Measurements from ENCODE around the gene RASGRF2.

The RASGRF2 gene

GRCh38 chr5:81161012-81161601, 200.9 kb downstream of the RASGRF2 start:
- Histone ChIP-seq H3K4me1 (ENCODE audit: insufficient read depth, low read length, poor library complexity, severe bottlenecking) (no peaks in the 10 kb centered on the region), H3K4me2 (ENCODE audit: low read depth, low read length, poor library complexity, severe bottlenecking) (no peak overlapping the region), H3K79me2 (ENCODE audit: insufficient read depth, low read length) (no peaks in the 10 kb centered on the region), H2AFZ (ENCODE audit: low read length) (no peak overlapping the region), H3K27me3 (ENCODE audit: insufficient read depth, low read length, poor library complexity, severe bottlenecking) (no peaks in the 10 kb centered on the region), H3K4me3 (ENCODE audit: low read length, poor library complexity, severe bottlenecking) (no peak overlapping the region), H3F3A (ENCODE audit: low read depth) (no peaks in the 10 kb centered on the region), H3K9me2 (replicated peaks; ENCODE audit: low read depth, low read length) (no peaks in the 10 kb centered on the region), H3K36me3 (ENCODE audit: insufficient read depth, low read length) (no peaks in the 10 kb centered on the region), H3K9me3 (ENCODE audit: insufficient read depth, low read depth, low read length) (no peaks in the 10 kb centered on the region), H4K20me1 (ENCODE audit: insufficient read depth, low read length, poor library complexity, severe bottlenecking) (no peaks in the 10 kb centered on the region), H3K9ac (ENCODE audit: low read depth, low read length, poor library complexity, severe bottlenecking) (no peak overlapping the region)
- TF ChIP-seq, protein P1, sequence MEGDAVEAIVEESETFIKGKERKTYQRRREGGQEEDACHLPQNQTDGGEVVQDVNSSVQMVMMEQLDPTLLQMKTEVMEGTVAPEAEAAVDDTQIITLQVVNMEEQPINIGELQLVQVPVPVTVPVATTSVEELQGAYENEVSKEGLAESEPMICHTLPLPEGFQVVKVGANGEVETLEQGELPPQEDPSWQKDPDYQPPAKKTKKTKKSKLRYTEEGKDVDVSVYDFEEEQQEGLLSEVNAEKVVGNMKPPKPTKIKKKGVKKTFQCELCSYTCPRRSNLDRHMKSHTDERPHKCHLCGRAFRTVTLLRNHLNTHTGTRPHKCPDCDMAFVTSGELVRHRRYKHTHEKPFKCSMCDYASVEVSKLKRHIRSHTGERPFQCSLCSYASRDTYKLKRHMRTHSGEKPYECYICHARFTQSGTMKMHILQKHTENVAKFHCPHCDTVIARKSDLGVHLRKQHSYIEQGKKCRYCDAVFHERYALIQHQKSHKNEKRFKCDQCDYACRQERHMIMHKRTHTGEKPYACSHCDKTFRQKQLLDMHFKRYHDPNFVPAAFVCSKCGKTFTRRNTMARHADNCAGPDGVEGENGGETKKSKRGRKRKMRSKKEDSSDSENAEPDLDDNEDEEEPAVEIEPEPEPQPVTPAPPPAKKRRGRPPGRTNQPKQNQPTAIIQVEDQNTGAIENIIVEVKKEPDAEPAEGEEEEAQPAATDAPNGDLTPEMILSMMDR (conservative IDR thresholded peaks at IDR 0.05; ENCODE audit: low read length), result no peak
- no peak for TF ChIP-seq EZH2phosphoT487 (IDR thresholded peaks at IDR 0.05; ENCODE audit: borderline replicate concordance)

DNA sequence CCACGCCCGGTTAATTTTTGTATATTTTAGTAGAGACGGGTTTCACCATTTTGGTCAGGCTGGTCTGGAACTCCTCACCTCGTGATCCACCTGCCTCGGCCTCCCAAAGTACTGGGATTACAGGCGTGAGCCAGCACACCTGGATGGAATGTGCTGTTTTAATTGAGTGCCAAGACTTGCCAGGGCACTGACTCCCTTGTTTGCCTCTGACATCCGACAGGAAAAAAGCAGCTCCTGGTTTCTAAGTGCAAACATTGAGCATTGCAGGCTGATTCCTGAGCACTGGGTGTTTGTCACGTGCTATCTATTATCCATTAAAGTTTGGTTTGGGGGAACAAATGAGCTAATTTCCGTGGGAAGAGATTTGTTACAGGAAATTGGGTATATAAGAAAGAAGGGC, 202.3 kb downstream of the RASGRF2 start:
- Histone ChIP-seq H3K4me2 (ENCODE audit: low read depth, low read length, poor library complexity, severe bottlenecking) (no peak overlapping the region), H2AFZ (ENCODE audit: low read length) (no peak overlapping the region), H3K9ac (ENCODE audit: low read depth, low read length, poor library complexity, severe bottlenecking) (no peak overlapping the region), H3K9me2 (replicated peaks; ENCODE audit: low read depth, low read length) (no peaks in the 10 kb centered on the region), H3K27me3 (ENCODE audit: insufficient read depth, low read length, poor library complexity, severe bottlenecking) (no peaks in the 10 kb centered on the region), H4K20me1 (ENCODE audit: insufficient read depth, low read length, poor library complexity, severe bottlenecking) (no peaks in the 10 kb centered on the region), H3K4me1 (ENCODE audit: insufficient read depth, low read length, poor library complexity, severe bottlenecking) (no peaks in the 10 kb centered on the region), H3K36me3 (ENCODE audit: insufficient read depth, low read length) (no peaks in the 10 kb centered on the region), H3K4me3 (ENCODE audit: low read length, poor library complexity, severe bottlenecking) (no peak overlapping the region), H3F3A (ENCODE audit: low read depth) (no peaks in the 10 kb centered on the region), H3K79me2 (ENCODE audit: insufficient read depth, low read length) (no peaks in the 10 kb centered on the region), H3K9me3 (ENCODE audit: insufficient read depth, low read depth, low read length) (no peaks in the 10 kb centered on the region)
- TF ChIP-seq, protein P1 (conservative IDR thresholded peaks at IDR 0.05; ENCODE audit: low read length), result no peak
- TF ChIP-seq EZH2phosphoT487 (IDR thresholded peaks at IDR 0.05; ENCODE audit: borderline replicate concordance), result no peak

GRCh38 chr5:81163651-81164050, 203.5 kb downstream of the RASGRF2 start:
- no peak for TF ChIP-seq EZH2phosphoT487 (IDR thresholded peaks at IDR 0.05; ENCODE audit: borderline replicate concordance)
- TF ChIP-seq, protein P1 (conservative IDR thresholded peaks at IDR 0.05; ENCODE audit: low read length), result no peak
- H3K4me2 ChIP-seq (ENCODE audit: low read depth, low read length, poor library complexity, severe bottlenecking), result no peak overlapping the region
- H3K36me3 ChIP-seq (ENCODE audit: insufficient read depth, low read length), result no peaks in the 10 kb centered on the region
- H4K20me1 ChIP-seq (ENCODE audit: insufficient read depth, low read length, poor library complexity, severe bottlenecking), result no peaks in the 10 kb centered on the region
- no peaks in the 10 kb centered on the region for H3K9me3 ChIP-seq (ENCODE audit: insufficient read depth, low read depth, low read length)
- H3K9me2 ChIP-seq (replicated peaks; ENCODE audit: low read depth, low read length), result no peaks in the 10 kb centered on the region
- H3K9ac ChIP-seq (ENCODE audit: low read depth, low read length, poor library complexity, severe bottlenecking), result no peak overlapping the region
- no peaks in the 10 kb centered on the region for H3K79me2 ChIP-seq (ENCODE audit: insufficient read depth, low read length)
- H3K4me3 ChIP-seq (ENCODE audit: low read length, poor library complexity, severe bottlenecking), result no peak overlapping the region
- no peaks in the 10 kb centered on the region for H3K4me1 ChIP-seq (ENCODE audit: insufficient read depth, low read length, poor library complexity, severe bottlenecking)
- no peaks in the 10 kb centered on the region for H3F3A ChIP-seq (ENCODE audit: low read depth)
- no peaks in the 10 kb centered on the region for H3K27me3 ChIP-seq (ENCODE audit: insufficient read depth, low read length, poor library complexity, severe bottlenecking)
- H2AFZ ChIP-seq (ENCODE audit: low read length), result no peak overlapping the region

Measured in Loucy (cell line).